Measurements from ENCODE around the gene PPFIA1.

DNA sequence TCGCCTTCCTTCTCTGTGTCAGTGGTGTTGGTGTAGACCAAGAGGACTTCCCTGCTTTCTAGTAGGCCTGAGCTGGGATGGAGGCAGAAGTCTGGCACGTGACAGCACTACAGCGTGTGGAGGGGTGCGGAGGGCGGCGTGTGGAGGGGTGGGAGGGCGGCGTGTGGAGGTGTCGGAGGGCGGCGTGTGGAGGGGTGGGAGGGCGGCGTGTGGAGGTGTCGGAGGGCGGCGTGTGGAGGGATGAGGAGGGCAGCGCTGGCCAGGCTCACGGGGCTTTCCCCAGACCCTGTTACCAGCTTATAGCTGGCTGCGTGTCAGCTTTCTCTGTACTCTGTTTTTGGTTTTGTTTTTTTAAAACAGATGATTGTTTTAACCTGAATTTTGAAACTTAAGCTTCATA is 82.1 kb downstream of the PPFIA1 start:
- TF ChIP-seq, protein P1, sequence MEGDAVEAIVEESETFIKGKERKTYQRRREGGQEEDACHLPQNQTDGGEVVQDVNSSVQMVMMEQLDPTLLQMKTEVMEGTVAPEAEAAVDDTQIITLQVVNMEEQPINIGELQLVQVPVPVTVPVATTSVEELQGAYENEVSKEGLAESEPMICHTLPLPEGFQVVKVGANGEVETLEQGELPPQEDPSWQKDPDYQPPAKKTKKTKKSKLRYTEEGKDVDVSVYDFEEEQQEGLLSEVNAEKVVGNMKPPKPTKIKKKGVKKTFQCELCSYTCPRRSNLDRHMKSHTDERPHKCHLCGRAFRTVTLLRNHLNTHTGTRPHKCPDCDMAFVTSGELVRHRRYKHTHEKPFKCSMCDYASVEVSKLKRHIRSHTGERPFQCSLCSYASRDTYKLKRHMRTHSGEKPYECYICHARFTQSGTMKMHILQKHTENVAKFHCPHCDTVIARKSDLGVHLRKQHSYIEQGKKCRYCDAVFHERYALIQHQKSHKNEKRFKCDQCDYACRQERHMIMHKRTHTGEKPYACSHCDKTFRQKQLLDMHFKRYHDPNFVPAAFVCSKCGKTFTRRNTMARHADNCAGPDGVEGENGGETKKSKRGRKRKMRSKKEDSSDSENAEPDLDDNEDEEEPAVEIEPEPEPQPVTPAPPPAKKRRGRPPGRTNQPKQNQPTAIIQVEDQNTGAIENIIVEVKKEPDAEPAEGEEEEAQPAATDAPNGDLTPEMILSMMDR (IDR thresholded peaks at IDR 0.05) = no peak
- no peak for TF ChIP-seq POLR2A (IDR thresholded peaks at IDR 0.05)
